GM20000 (cell line): ENCODE measurements around the gene TOMM22.
A peak's percentile ranks its signal among the peaks of the same experiment; 100 is the strongest.

ENCODE experiments used
- DNase-seq: peaks from one replicate; pipeline ENCODE4 v3.0.0; 2012; ENCODE audit warnings: low spot score
- CTCF ChIP-seq: IDR thresholded peaks from 2 replicates; pipeline ENCODE4 v1.5.1; 2012; ENCODE audit warnings: mild to moderate bottlenecking, control low read depth; ENCODE audit errors: extremely low read depth, missing control alignments

The TOMM22 gene

GRCh38 chr22:38728871-38729796 is 47.4 kb downstream of the TOMM22 start:
- no peak for TF ChIP-seq CTCF
- no peak for DNase-seq

GRCh38 chr22:38729946-38730345 is 48.2 kb downstream of the TOMM22 start:
- DNase-seq = no peak
- no peak for TF ChIP-seq CTCF

GRCh38 chr22:38730411-38730871 is 48.7 kb downstream of the TOMM22 start:
- no peak for TF ChIP-seq CTCF
- no peak for DNase-seq

GRCh38 chr22:38731703-38732161 is 50.0 kb downstream of the TOMM22 start:
- TF ChIP-seq CTCF = no peak
- DNase-seq = no peak

GRCh38 chr22:38732251-38732815 is 50.6 kb downstream of the TOMM22 start:
- no peak for DNase-seq
- TF ChIP-seq CTCF = no peak

- DNase-seq = peak; percentile 67
- TF ChIP-seq CTCF = peak; percentile 59
These were observed 51.6 kb downstream of the TOMM22 start for GRCh38 chr22:38733329-38733723.

- no peak for TF ChIP-seq CTCF
- no peak for DNase-seq
These were observed 52.1 kb downstream of the TOMM22 start for GRCh38 chr22:38733724-38734381.
